Measurements from ENCODE around the gene RGS10.
A peak's percentile ranks its signal among the peaks of the same experiment; 100 is the strongest.

The RGS10 gene

DNA sequence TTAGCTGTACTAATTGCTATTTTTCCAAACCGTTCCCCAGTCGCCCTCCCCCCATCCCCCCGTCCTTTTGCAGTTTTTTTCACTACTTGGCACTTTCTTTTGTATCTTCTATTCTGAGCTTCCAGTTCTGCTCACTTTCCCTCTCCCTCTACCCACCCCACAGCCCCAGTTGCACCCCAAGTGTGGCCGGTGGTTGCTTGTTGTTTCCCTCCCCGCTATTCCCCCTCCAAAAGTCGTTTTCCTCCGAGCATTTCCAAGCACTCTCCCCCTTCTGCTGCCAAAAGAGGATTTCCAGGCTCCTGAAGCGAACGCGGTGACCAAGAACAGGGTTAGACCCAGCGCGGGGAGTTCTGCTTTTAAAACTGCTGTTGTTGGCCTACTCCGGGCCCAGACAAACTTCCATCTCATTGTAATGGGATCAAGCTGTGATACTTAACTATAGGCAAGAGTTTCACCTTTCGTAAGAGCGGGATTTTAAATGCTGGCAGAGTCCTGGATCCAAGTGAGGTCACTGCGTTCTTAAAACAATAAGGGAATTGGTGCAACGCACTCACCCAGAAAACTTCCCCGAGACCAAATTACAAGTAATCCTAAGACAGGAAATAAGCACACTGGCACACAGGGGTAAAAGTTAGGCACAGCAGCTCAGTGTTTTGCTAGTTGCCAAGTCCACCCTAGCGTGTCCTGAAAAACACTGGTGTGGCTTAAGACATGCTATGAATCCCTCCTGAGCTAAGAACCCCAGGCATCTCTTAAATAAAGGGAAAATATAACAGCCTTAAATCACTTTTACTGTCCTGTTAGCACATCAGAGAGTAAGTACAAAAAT is 1.5 kb upstream of the RGS10 start:
- POLR2A ChIA-PET = no interaction called here

DNA sequence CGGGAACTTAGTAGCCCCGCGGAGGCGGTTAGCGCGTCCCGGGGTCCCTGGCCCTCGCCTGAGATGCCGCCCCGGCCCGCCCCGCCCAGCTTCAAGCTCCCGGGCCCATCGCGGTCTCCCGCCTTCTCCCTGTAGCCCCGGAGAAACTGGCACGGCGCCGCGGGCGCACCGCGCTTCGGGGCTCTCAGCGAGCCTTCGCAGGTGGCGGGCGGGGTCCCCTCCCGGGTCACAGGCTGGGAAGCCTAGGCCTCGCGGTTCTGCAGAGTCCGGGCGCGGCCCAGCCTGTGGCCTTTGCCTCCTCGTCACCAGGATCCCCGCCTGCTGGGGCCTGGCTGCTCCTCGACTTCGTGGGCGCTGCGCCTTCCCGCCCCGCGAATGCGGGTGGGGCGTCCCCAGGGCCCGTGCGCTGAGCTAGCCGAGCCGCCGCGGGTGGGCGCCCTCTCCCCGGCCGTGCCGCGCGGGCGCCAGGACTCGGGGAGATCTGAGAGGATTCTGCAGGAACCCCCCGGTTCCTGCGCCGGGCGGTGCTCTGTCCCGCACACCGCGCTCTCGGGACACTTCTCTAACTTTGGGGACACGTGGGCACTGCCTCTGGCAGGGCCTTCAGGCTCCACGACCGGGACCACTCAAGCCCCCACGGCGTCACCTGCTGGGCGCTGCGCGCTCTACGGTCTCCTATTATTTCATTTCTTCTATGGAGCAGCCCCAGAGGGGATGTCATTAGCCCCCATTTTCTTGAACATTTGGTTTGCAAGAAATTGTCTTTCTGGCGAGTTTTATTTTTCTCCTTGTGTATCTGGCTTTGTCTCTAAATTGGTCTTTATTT is 682 bp upstream of the RGS10 start:
- no peaks in the 10 kb centered on the region for H3K27me3 ChIP-seq (replicated peaks in 2 of 5; ENCODE audit: control insufficient read depth in 4 of 5, insufficient read depth in 5 of 5, low read length in 4 of 5)
- peak overlapping the region; percentile 63 to 89 (median 84) for H3K4me3 ChIP-seq (ENCODE audit: control insufficient read depth in 1 of 7, extremely low read depth in 1 of 7, insufficient read depth in 4 of 7, low read depth in 2 of 7, low read length in 6 of 7)
- CTCF ChIA-PET = interaction anchor here (0.6 to 2.5 kb wide), 13 partner anchors 13 to 398 kb away, joined by 3 to 8 read pairs (median 4); partner anchors contain the start of gene GRK5
- POLR2A ChIA-PET = interaction anchor here (0.5 to 0.6 kb wide), 2 partner anchors 23 to 352 kb away, joined by 3 to 4 read pairs; no protein-coding TSS in a partner anchor
- DNase-seq = peak; percentile 69 to 84 (median 79)
- H3K36me3 ChIP-seq (ENCODE audit: control insufficient read depth in 4 of 4, insufficient read depth in 4 of 4, low read length in 3 of 4) = no peaks in the 10 kb centered on the region
- peaks cover 4 to 53% (median 43%) of the 10 kb centered on the region in 4 experiments for H3K4me1 ChIP-seq (ENCODE audit: control extremely low read depth in 1 of 4, control insufficient read depth in 4 of 4, insufficient read depth in 4 of 4, low read length in 3 of 4)
- 0% methylated on average over 67 of the region's 78 CpGs for WGBS (ENCODE audit: insufficient coverage)
- no peaks in the 10 kb centered on the region for H3K9me3 ChIP-seq (ENCODE audit: control extremely low read depth in 1 of 5, control insufficient read depth in 4 of 5, insufficient read depth in 2 of 5, low read depth in 1 of 5, low read length in 4 of 5)
- H3K27ac ChIP-seq (ENCODE audit: insufficient read depth in 1 of 2, low read depth in 1 of 2, low read length in 2 of 2, poor library complexity in 1 of 2, severe bottlenecking in 2 of 2) = no peak overlapping the region

More for the DNA sequence above, 1.5 kb upstream of the RGS10 start:
- 76% methylated on average over 9 of the region's 19 CpGs for WGBS (ENCODE audit: insufficient coverage)
- peak overlapping the region in 2 of 7 experiments; percentile 79 to 89 for H3K4me3 ChIP-seq (ENCODE audit: control insufficient read depth in 1 of 7, extremely low read depth in 1 of 7, insufficient read depth in 4 of 7, low read depth in 2 of 7, low read length in 6 of 7)
- no peak for DNase-seq
- no peaks in the 10 kb centered on the region for H3K9me3 ChIP-seq (ENCODE audit: control extremely low read depth in 1 of 5, control insufficient read depth in 4 of 5, insufficient read depth in 2 of 5, low read depth in 1 of 5, low read length in 4 of 5)
- H3K36me3 ChIP-seq (ENCODE audit: control insufficient read depth in 4 of 4, insufficient read depth in 4 of 4, low read length in 3 of 4) = no peaks in the 10 kb centered on the region
- no peak overlapping the region for H3K27ac ChIP-seq (ENCODE audit: insufficient read depth in 1 of 2, low read depth in 1 of 2, low read length in 2 of 2, poor library complexity in 1 of 2, severe bottlenecking in 2 of 2)
- CTCF ChIA-PET = interaction anchor here (0.6 to 2.5 kb wide), 8 partner anchors 14 to 345 kb away, joined by 3 to 8 read pairs (median 4); no protein-coding TSS in a partner anchor
- H3K27me3 ChIP-seq (replicated peaks in 2 of 5; ENCODE audit: control insufficient read depth in 4 of 5, insufficient read depth in 5 of 5, low read length in 4 of 5) = no peaks in the 10 kb centered on the region
- H3K4me1 ChIP-seq (ENCODE audit: control extremely low read depth in 1 of 4, control insufficient read depth in 4 of 4, insufficient read depth in 4 of 4, low read length in 3 of 4) = peaks cover 4 to 45% (median 34%) of the 10 kb centered on the region in 4 experiments

DNA sequence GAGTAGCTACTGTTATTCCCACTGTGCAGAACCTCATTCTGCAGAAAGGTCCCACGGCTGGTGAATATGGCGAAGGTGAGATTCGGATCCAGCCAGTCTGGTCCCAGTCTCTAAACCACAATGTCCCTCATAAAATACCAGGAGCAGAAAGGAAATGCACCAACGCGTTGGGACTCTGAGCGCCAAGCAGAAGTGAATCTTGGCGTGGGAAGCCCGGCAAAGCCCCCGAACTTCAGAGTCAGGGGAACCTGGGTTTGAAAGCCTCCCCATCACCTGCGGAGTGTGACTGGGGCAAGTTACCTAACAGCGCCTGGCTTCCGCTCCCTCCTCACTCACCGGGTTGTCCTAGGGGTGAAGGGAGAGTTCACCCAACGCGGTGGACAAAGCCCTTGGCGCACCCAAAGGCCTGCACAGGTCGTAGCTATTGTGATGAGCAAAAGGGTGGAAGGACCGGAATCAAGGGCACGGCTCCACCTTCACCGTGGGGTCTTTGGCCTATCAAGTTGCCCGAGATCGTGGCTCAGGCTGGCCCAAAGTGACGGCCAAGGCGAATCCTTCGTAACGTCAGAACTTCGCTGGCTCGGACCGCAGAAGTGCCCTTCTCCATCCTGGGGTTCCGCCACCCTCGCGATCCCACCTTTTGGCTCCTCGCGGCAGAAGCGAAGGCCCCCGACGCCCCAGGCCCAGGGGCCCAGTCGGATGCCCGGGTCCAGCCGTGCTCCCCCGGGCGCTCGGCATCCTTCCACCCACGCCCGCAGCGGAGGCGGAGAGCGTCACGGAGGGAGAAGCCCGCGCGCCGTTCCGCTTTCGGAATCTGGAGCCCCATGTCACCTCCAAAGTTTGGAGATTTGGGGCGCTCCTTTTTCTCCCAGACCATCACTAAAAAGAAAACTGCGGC is 811 bp downstream of the RGS10 start:
- Histone ChIP-seq H3K4me3 (ENCODE audit: control insufficient read depth in 1 of 7, extremely low read depth in 1 of 7, insufficient read depth in 4 of 7, low read depth in 2 of 7, low read length in 6 of 7) (peak overlapping the region; percentile 63 to 89 (median 84)), H3K4me1 (ENCODE audit: control extremely low read depth in 1 of 4, control insufficient read depth in 4 of 4, insufficient read depth in 4 of 4, low read length in 3 of 4) (peaks cover 13 to 68% (median 53%) of the 10 kb centered on the region in 4 experiments), H3K27ac (ENCODE audit: insufficient read depth in 1 of 2, low read depth in 1 of 2, low read length in 2 of 2, poor library complexity in 1 of 2, severe bottlenecking in 2 of 2) (no peak overlapping the region), H3K27me3 (replicated peaks in 2 of 5; ENCODE audit: control insufficient read depth in 4 of 5, insufficient read depth in 5 of 5, low read length in 4 of 5) (no peaks in the 10 kb centered on the region), H3K9me3 (ENCODE audit: control extremely low read depth in 1 of 5, control insufficient read depth in 4 of 5, insufficient read depth in 2 of 5, low read depth in 1 of 5, low read length in 4 of 5) (no peaks in the 10 kb centered on the region), H3K36me3 (ENCODE audit: control insufficient read depth in 4 of 4, insufficient read depth in 4 of 4, low read length in 3 of 4) (no peaks in the 10 kb centered on the region)
- ChIA-PET CTCF (interaction anchor here (0.5 to 2.5 kb wide), 10 partner anchors 8 to 396 kb away, joined by 3 to 8 read pairs (median 4); no protein-coding TSS in a partner anchor), POLR2A (interaction anchor here (1.1 kb wide), 1 partner anchor 52 kb away, joined by 4 read pairs; no protein-coding TSS in a partner anchor)
- DNase-seq = peak; percentile 9 to 65 (median 25)
- 2% methylated on average over 55 of the region's 57 CpGs for WGBS (ENCODE audit: insufficient coverage)

DNA sequence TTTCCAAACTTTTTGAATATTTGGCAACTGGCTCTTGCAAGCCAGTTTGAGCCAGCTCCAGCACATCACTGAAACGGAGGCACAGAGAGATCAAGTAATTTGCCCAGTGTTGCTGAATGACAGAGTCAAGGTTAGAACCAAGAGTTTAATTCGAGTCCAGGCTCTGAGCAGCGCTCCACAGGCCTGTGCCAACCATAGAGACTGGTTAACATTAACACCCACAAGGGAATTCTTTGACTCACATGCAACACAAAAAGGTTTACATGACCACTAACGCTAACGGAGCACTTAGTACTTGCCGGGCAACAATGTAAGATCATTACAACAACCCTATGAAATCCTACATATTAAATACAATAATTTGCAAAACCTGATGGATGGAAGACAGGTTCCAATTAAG is 1.5 kb downstream of the RGS10 start:
- H3K9me3 ChIP-seq (ENCODE audit: control extremely low read depth in 1 of 5, control insufficient read depth in 4 of 5, insufficient read depth in 2 of 5, low read depth in 1 of 5, low read length in 4 of 5) = no peaks in the 10 kb centered on the region
- 47% methylated on average over 6 of the region's 6 CpGs for WGBS (ENCODE audit: insufficient coverage)
- H3K4me1 ChIP-seq (ENCODE audit: control extremely low read depth in 1 of 4, control insufficient read depth in 4 of 4, insufficient read depth in 4 of 4, low read length in 3 of 4) = peaks cover 13 to 75% (median 59%) of the 10 kb centered on the region in 4 experiments
- CTCF ChIA-PET = interaction anchor here (1.3 to 1.9 kb wide), 4 partner anchors 11 to 335 kb away, joined by 3 to 4 read pairs (median 4); no protein-coding TSS in a partner anchor
- no peak for DNase-seq
- no peaks in the 10 kb centered on the region for H3K36me3 ChIP-seq (ENCODE audit: control insufficient read depth in 4 of 4, insufficient read depth in 4 of 4, low read length in 3 of 4)
- H3K27me3 ChIP-seq (replicated peaks in 2 of 5; ENCODE audit: control insufficient read depth in 4 of 5, insufficient read depth in 5 of 5, low read length in 4 of 5) = no peaks in the 10 kb centered on the region
- H3K27ac ChIP-seq (ENCODE audit: insufficient read depth in 1 of 2, low read depth in 1 of 2, low read length in 2 of 2, poor library complexity in 1 of 2, severe bottlenecking in 2 of 2) = no peak overlapping the region
- POLR2A ChIA-PET = interaction anchor here (1.1 kb wide), 1 partner anchor 51 kb away, joined by 4 read pairs; no protein-coding TSS in a partner anchor
- H3K4me3 ChIP-seq (ENCODE audit: control insufficient read depth in 1 of 7, extremely low read depth in 1 of 7, insufficient read depth in 4 of 7, low read depth in 2 of 7, low read length in 6 of 7) = peak overlapping the region in 6 of 7 experiments; percentile 63 to 89 (median 83)

- Histone ChIP-seq H3K9me3 (ENCODE audit: control extremely low read depth in 1 of 5, control insufficient read depth in 4 of 5, insufficient read depth in 2 of 5, low read depth in 1 of 5, low read length in 4 of 5) (no peaks in the 10 kb centered on the region), H3K4me3 (ENCODE audit: control insufficient read depth in 1 of 7, extremely low read depth in 1 of 7, insufficient read depth in 4 of 7, low read depth in 2 of 7, low read length in 6 of 7) (no peak overlapping the region), H3K27me3 (replicated peaks in 2 of 5; ENCODE audit: control insufficient read depth in 4 of 5, insufficient read depth in 5 of 5, low read length in 4 of 5) (no peaks in the 10 kb centered on the region), H3K27ac (ENCODE audit: insufficient read depth in 1 of 2, low read depth in 1 of 2, low read length in 2 of 2, poor library complexity in 1 of 2, severe bottlenecking in 2 of 2) (no peak overlapping the region), H3K36me3 (ENCODE audit: control insufficient read depth in 4 of 4, insufficient read depth in 4 of 4, low read length in 3 of 4) (peaks cover 0 to 4% (median 0%) of the 10 kb centered on the region in 4 experiments), H3K4me1 (ENCODE audit: control extremely low read depth in 1 of 4, control insufficient read depth in 4 of 4, insufficient read depth in 4 of 4, low read length in 3 of 4) (peaks cover 13 to 80% (median 59%) of the 10 kb centered on the region in 4 experiments)
- 100% methylated on average over 4 of the region's 4 CpGs for WGBS (ENCODE audit: insufficient coverage)
- POLR2A ChIA-PET = no interaction called here
- DNase-seq = no peak
- CTCF ChIA-PET = interaction anchor here (1.3 to 1.9 kb wide), 3 partner anchors 10 to 341 kb away, joined by 4 to 5 read pairs (median 4); no protein-coding TSS in a partner anchor
Observed at GRCh38 chr10:119540038-119540437, 2.5 kb downstream of the RGS10 start.

GRCh38 chr10:119539359-119539825 is 3.1 kb downstream of the RGS10 start:
- ChIA-PET CTCF (interaction anchor here (0.6 to 2.5 kb wide), 6 partner anchors 9 to 340 kb away, joined by 3 to 15 read pairs (median 4); no protein-coding TSS in a partner anchor), POLR2A (interaction anchor here (1.8 kb wide), 1 partner anchor 21 kb away, joined by 9 read pairs; no protein-coding TSS in a partner anchor)
- no peak for DNase-seq
- 73% methylated on average over 7 of the region's 9 CpGs for WGBS (ENCODE audit: insufficient coverage)
- H3K9me3 ChIP-seq (ENCODE audit: control extremely low read depth in 1 of 5, control insufficient read depth in 4 of 5, insufficient read depth in 2 of 5, low read depth in 1 of 5, low read length in 4 of 5) = no peaks in the 10 kb centered on the region
- peaks cover 13 to 80% (median 59%) of the 10 kb centered on the region in 4 experiments for H3K4me1 ChIP-seq (ENCODE audit: control extremely low read depth in 1 of 4, control insufficient read depth in 4 of 4, insufficient read depth in 4 of 4, low read length in 3 of 4)
- H3K4me3 ChIP-seq (ENCODE audit: control insufficient read depth in 1 of 7, extremely low read depth in 1 of 7, insufficient read depth in 4 of 7, low read depth in 2 of 7, low read length in 6 of 7) = peak overlapping the region in 1 of 7 experiments; percentile 51
- no peak overlapping the region for H3K27ac ChIP-seq (ENCODE audit: insufficient read depth in 1 of 2, low read depth in 1 of 2, low read length in 2 of 2, poor library complexity in 1 of 2, severe bottlenecking in 2 of 2)
- H3K27me3 ChIP-seq (replicated peaks in 2 of 5; ENCODE audit: control insufficient read depth in 4 of 5, insufficient read depth in 5 of 5, low read length in 4 of 5) = no peaks in the 10 kb centered on the region
- peaks cover 0 to 6% (median 0%) of the 10 kb centered on the region in 4 experiments for H3K36me3 ChIP-seq (ENCODE audit: control insufficient read depth in 4 of 4, insufficient read depth in 4 of 4, low read length in 3 of 4)

Measured in common myeloid progenitor, CD34-positive (primary cell).